SK-N-SH treated with all-trans-retinoic acid at 6 μM for 48 hours (cell line): ENCODE data around the gene METRNL.

Source experiments
- GLIS3 ChIP-seq: fragments of 250-450 bp; sonication (Bioruptor Pico); IDR thresholded peaks from 2 replicates; pipeline ENCODE4 v1.5.0; 2020; ENCODE audit warnings: mild to moderate bottlenecking, moderate library complexity
- OSR1 ChIP-seq: fragments of 250-450 bp; sonication (Bioruptor Pico); IDR thresholded peaks from 2 replicates; pipeline ENCODE4 v1.8.0; 2022; ENCODE audit warnings: moderate library complexity, mild to moderate bottlenecking, inconsistent platforms
- PATZ1 ChIP-seq: fragments of 250-450 bp; sonication (Bioruptor Pico); IDR thresholded peaks from 2 replicates; pipeline ENCODE4 v1.8.0; 2020; ENCODE audit warnings: mild to moderate bottlenecking, moderate library complexity, borderline replicate concordance
- TCF4 ChIP-seq: fragments of 250-450 bp; sonication (Bioruptor Pico); IDR thresholded peaks from 2 replicates; pipeline ENCODE4 v1.8.0; 2021; ENCODE audit warnings: mild to moderate bottlenecking, moderate library complexity, borderline replicate concordance
- TOX ChIP-seq: fragments of 250-450 bp; sonication (Bioruptor Pico); IDR thresholded peaks from 2 replicates; pipeline ENCODE4 v1.8.0; 2021; ENCODE audit warnings: mild to moderate bottlenecking, moderate library complexity, borderline replicate concordance
- ZFP30 ChIP-seq: fragments of 450-650 bp; formaldehyde crosslinking; IDR thresholded peaks from 2 replicates; pipeline ENCODE4 v1.5.0; 2022; ENCODE audit warnings: mild to moderate bottlenecking, moderate library complexity
- ZNF70 ChIP-seq: fragments of 450-650 bp; formaldehyde crosslinking; IDR thresholded peaks from 2 replicates; pipeline ENCODE4 v1.5.0; 2020; ENCODE audit warnings: mild to moderate bottlenecking, moderate library complexity
- TF ChIP-seq, protein P1 (sequence below): fragments of 250-450 bp; sonication (Bioruptor Pico); IDR thresholded peaks from 2 replicates; pipeline ENCODE4 v1.5.0; 2020; ENCODE audit warnings: mild to moderate bottlenecking, moderate library complexity

DNA sequence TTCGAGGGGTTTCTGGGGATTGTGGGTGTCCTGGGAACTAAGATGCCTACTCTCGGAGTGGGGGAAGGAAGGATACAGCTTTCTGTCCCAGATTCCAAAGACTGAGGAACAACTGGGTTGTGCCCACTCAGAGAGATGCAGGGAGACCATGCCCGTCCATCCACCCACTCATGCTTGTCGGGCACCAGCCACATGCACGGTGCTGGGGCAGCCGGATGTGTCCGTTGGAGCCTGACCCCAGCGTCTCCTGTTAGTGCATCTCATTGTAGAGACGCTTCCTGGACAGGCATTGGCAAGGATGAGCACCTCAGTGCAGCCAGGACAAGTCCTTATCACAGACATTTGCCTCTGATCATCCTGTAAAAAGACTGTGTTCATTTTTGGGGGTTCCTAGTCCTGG lies 58.1 kb downstream of the METRNL start:
- TF ChIP-seq ZNF70 (CRISPR knock-in tag): no peak
- TF ChIP-seq TCF4 (CRISPR knock-in tag): no peak
- no peak for TF ChIP-seq GLIS3
- no peak for TF ChIP-seq TOX (CRISPR knock-in tag)
- TF ChIP-seq, protein P1, sequence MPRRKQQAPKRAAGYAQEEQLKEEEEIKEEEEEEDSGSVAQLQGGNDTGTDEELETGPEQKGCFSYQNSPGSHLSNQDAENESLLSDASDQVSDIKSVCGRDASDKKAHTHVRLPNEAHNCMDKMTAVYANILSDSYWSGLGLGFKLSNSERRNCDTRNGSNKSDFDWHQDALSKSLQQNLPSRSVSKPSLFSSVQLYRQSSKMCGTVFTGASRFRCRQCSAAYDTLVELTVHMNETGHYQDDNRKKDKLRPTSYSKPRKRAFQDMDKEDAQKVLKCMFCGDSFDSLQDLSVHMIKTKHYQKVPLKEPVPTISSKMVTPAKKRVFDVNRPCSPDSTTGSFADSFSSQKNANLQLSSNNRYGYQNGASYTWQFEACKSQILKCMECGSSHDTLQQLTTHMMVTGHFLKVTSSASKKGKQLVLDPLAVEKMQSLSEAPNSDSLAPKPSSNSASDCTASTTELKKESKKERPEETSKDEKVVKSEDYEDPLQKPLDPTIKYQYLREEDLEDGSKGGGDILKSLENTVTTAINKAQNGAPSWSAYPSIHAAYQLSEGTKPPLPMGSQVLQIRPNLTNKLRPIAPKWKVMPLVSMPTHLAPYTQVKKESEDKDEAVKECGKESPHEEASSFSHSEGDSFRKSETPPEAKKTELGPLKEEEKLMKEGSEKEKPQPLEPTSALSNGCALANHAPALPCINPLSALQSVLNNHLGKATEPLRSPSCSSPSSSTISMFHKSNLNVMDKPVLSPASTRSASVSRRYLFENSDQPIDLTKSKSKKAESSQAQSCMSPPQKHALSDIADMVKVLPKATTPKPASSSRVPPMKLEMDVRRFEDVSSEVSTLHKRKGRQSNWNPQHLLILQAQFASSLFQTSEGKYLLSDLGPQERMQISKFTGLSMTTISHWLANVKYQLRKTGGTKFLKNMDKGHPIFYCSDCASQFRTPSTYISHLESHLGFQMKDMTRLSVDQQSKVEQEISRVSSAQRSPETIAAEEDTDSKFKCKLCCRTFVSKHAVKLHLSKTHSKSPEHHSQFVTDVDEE: no peak
- TF ChIP-seq ZFP30 (CRISPR knock-in tag): no peak
- no peak for TF ChIP-seq OSR1 (CRISPR knock-in tag)
- TF ChIP-seq PATZ1 (CRISPR knock-in tag): no peak
